Liver (tissue), 9 donors: ENCODE results near the gene ATG4A. TPM values are rescaled to one million over a fixed set of nuclear protein-coding genes. Genes with fewer than 3 reads are reported as not detected.

Source experiments
- DNase-seq: peaks from one replicate; pipeline ENCODE4 v3.0.0-alpha.2; 2017; ENCODE audit warnings: low spot score
- H3K27ac ChIP-seq, 2 donors: one replicate each; pipeline ENCODE4 v1.7.0; 2013; ENCODE audit warnings: inconsistent platforms in 2 of 2, low read length in 2 of 2, control low read depth in 1 of 2, low read depth in 1 of 2, mild to moderate bottlenecking in 1 of 2
- H3K27me3 ChIP-seq, 4 donors: one replicate each; pipeline versions ENCODE4 v1.6.1 to v1.7.0; 2013; ENCODE audit warnings: low read length in 3 of 4, inconsistent platforms in 1 of 4, mild to moderate bottlenecking in 1 of 4, moderate library complexity in 1 of 4; ENCODE audit not compliant: control insufficient read depth in 4 of 4, insufficient read depth in 4 of 4
- H3K36me3 ChIP-seq, 4 donors: one replicate each; pipeline versions ENCODE4 v1.6.1 to v1.7.0; 2013; ENCODE audit warnings: low read length in 3 of 4, mild to moderate bottlenecking in 3 of 4, low read depth in 1 of 4, moderate library complexity in 1 of 4; ENCODE audit not compliant: control insufficient read depth in 4 of 4, insufficient read depth in 3 of 4
- H3K4me1 ChIP-seq, 4 donors: one replicate each; pipeline versions ENCODE4 v1.6.1 to v1.7.0; 2013; ENCODE audit warnings: low read length in 3 of 4, mild to moderate bottlenecking in 3 of 4, moderate library complexity in 1 of 4; ENCODE audit not compliant: control insufficient read depth in 4 of 4, insufficient read depth in 4 of 4
- H3K4me3 ChIP-seq, 3 donors: one replicate each; pipeline versions ENCODE4 v1.6.1 to v1.7.0; 2013; ENCODE audit warnings: low read length in 3 of 3, control low read depth in 1 of 3, low read depth in 1 of 3, mild to moderate bottlenecking in 1 of 3
- H3K9ac ChIP-seq, 2 donors: one replicate each; pipeline ENCODE4 v1.7.0; 2013; ENCODE audit warnings: low read length in 2 of 2, mild to moderate bottlenecking in 2 of 2, moderate library complexity in 2 of 2, control low read depth in 1 of 2, low read depth in 1 of 2
- H3K9me3 ChIP-seq, 4 donors: one replicate each; pipeline versions ENCODE4 v1.6.1 to v1.7.0; 2013; ENCODE audit warnings: low read length in 3 of 4; ENCODE audit not compliant: control insufficient read depth in 4 of 4
- EGR1 ChIP-seq, 2 donors: IDR thresholded peaks; 2 replicates each; pipeline ENCODE4 v1.6.1; 2016 to 2018; ENCODE audit warnings: antibody characterized with exemption in 2 of 2, low read depth in 2 of 2
- FOXA2 ChIP-seq: IDR thresholded peaks from 2 replicates; pipeline ENCODE4 v1.6.1; 2016; ENCODE audit warnings: antibody characterized with exemption
- GABPA ChIP-seq, 2 donors: IDR thresholded peaks in 1 of 2; conservative IDR thresholded peaks in 1 of 2; 2 replicates each; pipeline ENCODE4 v1.6.1; 2016; ENCODE audit warnings: antibody characterized with exemption in 2 of 2, mild to moderate bottlenecking in 1 of 2, moderate library complexity in 1 of 2
- HNF4A ChIP-seq, 2 donors: conservative IDR thresholded peaks; 2 replicates each; pipeline ENCODE4 v1.6.1; 2016; ENCODE audit warnings: antibody characterized with exemption in 2 of 2, mild to moderate bottlenecking in 2 of 2
- HNF4G ChIP-seq: IDR thresholded peaks from 2 replicates; pipeline ENCODE4 v1.6.1; 2016; ENCODE audit warnings: antibody characterized with exemption
- JUND ChIP-seq, 2 donors: IDR thresholded peaks; 2 replicates each; pipeline ENCODE4 v1.6.1; 2016; ENCODE audit warnings: antibody characterized with exemption in 2 of 2
- NR2F2 ChIP-seq: IDR thresholded peaks from 2 replicates; pipeline ENCODE4 v1.6.1; 2016; ENCODE audit warnings: antibody characterized with exemption
- RAD21 ChIP-seq, 2 donors: IDR thresholded peaks; 2 replicates each; pipeline ENCODE4 v1.6.1; 2016; ENCODE audit warnings: antibody characterized with exemption in 2 of 2, mild to moderate bottlenecking in 2 of 2
- RXRA ChIP-seq, 2 donors: IDR thresholded peaks; 2 replicates each; pipeline ENCODE4 v1.6.1; 2017 to 2018; ENCODE audit warnings: antibody characterized with exemption in 2 of 2, mild to moderate bottlenecking in 1 of 2
- SP1 ChIP-seq: IDR thresholded peaks from 2 replicates; pipeline ENCODE4 v1.6.1; 2018; ENCODE audit warnings: antibody characterized with exemption, mild to moderate bottlenecking
- YY1 ChIP-seq: IDR thresholded peaks from 2 replicates; pipeline ENCODE4 v1.6.1; 2016; ENCODE audit warnings: antibody characterized with exemption, mild to moderate bottlenecking
- WGBS: extraction: QIAGEN DNeasy Blood & Tissue Kit; methylation state at CpG from one replicate; pipeline ENCODE4 v1.1.7; 2013; 5-methylcytosine and 5-hydroxymethylcytosine counted together
- polyA plus RNA-seq, 2 donors: library from polyadenylated mRNA; stranded (reverse) in 1 of 2; unstranded in 1 of 2; fragments of 200-250 nt in 1 of 2; fragments of >200 nt in 1 of 2; fragmentation: Nextera tagmentation in 1 of 2; extraction: Ambion mirVana in 1 of 2; gene quantifications; one replicate each; pipeline versions ENCODE4 v1.2.1 to v1.2.3, GENCODE V29; 2013 to 2015
- total RNA-seq, 2 donors: library from RNA; depleted of rRNA; stranded (reverse); fragments of >200 nt; gene quantifications; one replicate each; pipeline ENCODE4 v1.2.3, GENCODE V29; 2014
- TF ChIP-seq, protein P1 (sequence below): IDR thresholded peaks from 2 replicates; pipeline ENCODE4 v1.6.1; 2016; ENCODE audit warnings: antibody characterized with exemption
- TF ChIP-seq, protein P2 (sequence below): fragments of 150-350 bp; IDR thresholded peaks from 2 replicates; pipeline ENCODE4 v1.5.1; 2017; ENCODE audit warnings: improper control_type of control experiment, low read depth, low read length; ENCODE audit not compliant: missing input control
- TF ChIP-seq, protein P3 (sequence below): IDR thresholded peaks from 2 replicates; pipeline ENCODE4 v1.6.1; 2016; ENCODE audit warnings: antibody characterized with exemption
- TF ChIP-seq, protein P4 (sequence below): IDR thresholded peaks from 2 replicates; pipeline ENCODE4 v1.6.1; 2016; ENCODE audit warnings: antibody characterized with exemption, mild to moderate bottlenecking
- TF ChIP-seq, protein P5 (sequence below): IDR thresholded peaks from 2 replicates; pipeline ENCODE4 v1.6.1; 2016; ENCODE audit warnings: antibody characterized with exemption
- donor health status: healthy.
- donor health status: healthy.
- donor health status: healthy.
- donor health status: healthy.
- donor health status: healthy.

ATG4A gene
- total and polyA plus RNA-seq, 4 donors = 11.7 to 19.8 (median 16.6) TPM

DNA sequence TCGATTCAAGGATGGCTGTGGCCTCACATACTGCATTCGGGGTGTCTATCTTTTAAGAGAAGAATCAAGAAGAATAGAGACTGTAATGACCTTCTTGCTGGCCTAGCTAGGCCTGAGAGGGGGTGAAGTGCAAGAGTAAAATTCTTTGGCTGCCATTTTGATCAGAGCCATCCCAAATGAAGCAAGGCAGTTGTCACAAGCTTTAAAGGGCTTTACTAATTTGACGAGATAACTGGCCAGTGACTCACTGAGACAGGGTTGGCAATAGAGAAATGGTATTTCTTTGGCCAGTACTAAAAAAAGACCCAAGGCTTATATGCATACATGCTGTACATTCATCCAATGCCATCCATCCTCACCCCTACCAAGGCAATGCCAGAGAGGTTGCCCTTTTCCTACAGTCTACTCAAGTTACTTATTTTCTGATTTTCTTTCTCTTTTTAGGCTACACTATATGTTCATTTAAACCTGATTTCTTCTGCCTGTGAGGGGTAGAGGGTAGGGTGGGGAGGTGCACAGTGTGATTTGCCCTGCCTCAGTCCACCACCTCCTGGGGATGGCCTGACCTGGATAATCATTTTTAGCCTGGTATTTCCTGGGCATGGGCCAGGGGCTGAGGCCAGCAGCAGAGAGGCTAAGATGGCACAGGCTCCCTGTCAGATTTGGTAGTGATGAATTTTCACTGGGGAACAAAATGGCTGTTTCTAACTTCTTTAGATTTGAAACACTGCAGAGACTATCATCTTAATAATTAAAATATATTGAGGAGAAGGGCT is 32.2 kb downstream of the ATG4A start:
- Histone ChIP-seq H3K27me3 (no peaks in the 10 kb centered on the region), H3K27ac (no peak overlapping the region), H3K4me1 (no peaks in the 10 kb centered on the region), H3K9ac (no peak overlapping the region), H3K4me3 (no peak overlapping the region), H3K9me3 (no peaks in the 10 kb centered on the region), H3K36me3 (peaks cover 0 to 4% (median 2%) of the 10 kb centered on the region in 4 donors)
- TF ChIP-seq RAD21 (IDR thresholded peaks at IDR 0.05) (no peak), HNF4G (no peak), HNF4A (conservative IDR thresholded peaks at IDR 0.05) (no peak), NR2F2 (no peak), EGR1 (IDR thresholded peaks at IDR 0.05; ENCODE audit: low read depth in 2 of 2) (no peak), GABPA (IDR thresholded peaks at IDR 0.05 in 1 of 2, conservative IDR thresholded peaks at IDR 0.05 in 1 of 2) (no peak), RXRA (IDR thresholded peaks at IDR 0.05) (no peak), YY1 (no peak), SP1 (no peak)
- TF ChIP-seq, protein P1, sequence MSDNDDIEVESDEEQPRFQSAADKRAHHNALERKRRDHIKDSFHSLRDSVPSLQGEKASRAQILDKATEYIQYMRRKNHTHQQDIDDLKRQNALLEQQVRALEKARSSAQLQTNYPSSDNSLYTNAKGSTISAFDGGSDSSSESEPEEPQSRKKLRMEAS = no peak
- TF ChIP-seq, protein P2, sequence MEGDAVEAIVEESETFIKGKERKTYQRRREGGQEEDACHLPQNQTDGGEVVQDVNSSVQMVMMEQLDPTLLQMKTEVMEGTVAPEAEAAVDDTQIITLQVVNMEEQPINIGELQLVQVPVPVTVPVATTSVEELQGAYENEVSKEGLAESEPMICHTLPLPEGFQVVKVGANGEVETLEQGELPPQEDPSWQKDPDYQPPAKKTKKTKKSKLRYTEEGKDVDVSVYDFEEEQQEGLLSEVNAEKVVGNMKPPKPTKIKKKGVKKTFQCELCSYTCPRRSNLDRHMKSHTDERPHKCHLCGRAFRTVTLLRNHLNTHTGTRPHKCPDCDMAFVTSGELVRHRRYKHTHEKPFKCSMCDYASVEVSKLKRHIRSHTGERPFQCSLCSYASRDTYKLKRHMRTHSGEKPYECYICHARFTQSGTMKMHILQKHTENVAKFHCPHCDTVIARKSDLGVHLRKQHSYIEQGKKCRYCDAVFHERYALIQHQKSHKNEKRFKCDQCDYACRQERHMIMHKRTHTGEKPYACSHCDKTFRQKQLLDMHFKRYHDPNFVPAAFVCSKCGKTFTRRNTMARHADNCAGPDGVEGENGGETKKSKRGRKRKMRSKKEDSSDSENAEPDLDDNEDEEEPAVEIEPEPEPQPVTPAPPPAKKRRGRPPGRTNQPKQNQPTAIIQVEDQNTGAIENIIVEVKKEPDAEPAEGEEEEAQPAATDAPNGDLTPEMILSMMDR = no peak
- TF ChIP-seq, protein P3, sequence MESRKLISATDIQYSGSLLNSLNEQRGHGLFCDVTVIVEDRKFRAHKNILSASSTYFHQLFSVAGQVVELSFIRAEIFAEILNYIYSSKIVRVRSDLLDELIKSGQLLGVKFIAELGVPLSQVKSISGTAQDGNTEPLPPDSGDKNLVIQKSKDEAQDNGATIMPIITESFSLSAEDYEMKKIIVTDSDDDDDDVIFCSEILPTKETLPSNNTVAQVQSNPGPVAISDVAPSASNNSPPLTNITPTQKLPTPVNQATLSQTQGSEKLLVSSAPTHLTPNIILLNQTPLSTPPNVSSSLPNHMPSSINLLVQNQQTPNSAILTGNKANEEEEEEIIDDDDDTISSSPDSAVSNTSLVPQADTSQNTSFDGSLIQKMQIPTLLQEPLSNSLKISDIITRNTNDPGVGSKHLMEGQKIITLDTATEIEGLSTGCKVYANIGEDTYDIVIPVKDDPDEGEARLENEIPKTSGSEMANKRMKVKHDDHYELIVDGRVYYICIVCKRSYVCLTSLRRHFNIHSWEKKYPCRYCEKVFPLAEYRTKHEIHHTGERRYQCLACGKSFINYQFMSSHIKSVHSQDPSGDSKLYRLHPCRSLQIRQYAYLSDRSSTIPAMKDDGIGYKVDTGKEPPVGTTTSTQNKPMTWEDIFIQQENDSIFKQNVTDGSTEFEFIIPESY = no peak
- 96% methylated on average over 3 of the region's 3 CpGs for WGBS
- DNase-seq = no peak

DNA sequence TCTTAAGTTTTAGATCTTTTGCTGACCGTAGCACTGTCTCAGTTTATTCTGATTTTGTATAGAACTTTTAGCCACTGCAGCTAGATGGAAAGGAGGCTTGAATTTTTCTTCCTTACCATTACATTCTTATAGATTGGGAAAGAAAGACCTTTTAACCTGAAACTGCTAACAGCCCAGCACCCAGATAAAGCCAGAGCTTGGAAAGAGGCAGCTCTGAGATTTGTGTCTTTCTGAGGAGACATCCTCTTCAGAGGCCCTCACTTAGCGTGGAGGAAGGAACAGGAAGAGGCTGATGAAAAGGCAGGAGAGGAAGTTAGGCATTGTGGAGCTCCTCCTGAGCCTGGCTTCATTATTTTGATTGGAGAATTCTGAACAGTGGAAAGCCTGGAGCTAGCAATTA is 35.1 kb downstream of the ATG4A start:
- Histone ChIP-seq H3K4me1 (no peaks in the 10 kb centered on the region), H3K9ac (no peak overlapping the region), H3K27me3 (no peaks in the 10 kb centered on the region), H3K36me3 (peaks cover 0 to 4% (median 2%) of the 10 kb centered on the region in 4 donors), H3K9me3 (no peaks in the 10 kb centered on the region), H3K4me3 (no peak overlapping the region), H3K27ac (no peak overlapping the region)
- TF ChIP-seq, protein P2 = no peak
- TF ChIP-seq, protein P4, sequence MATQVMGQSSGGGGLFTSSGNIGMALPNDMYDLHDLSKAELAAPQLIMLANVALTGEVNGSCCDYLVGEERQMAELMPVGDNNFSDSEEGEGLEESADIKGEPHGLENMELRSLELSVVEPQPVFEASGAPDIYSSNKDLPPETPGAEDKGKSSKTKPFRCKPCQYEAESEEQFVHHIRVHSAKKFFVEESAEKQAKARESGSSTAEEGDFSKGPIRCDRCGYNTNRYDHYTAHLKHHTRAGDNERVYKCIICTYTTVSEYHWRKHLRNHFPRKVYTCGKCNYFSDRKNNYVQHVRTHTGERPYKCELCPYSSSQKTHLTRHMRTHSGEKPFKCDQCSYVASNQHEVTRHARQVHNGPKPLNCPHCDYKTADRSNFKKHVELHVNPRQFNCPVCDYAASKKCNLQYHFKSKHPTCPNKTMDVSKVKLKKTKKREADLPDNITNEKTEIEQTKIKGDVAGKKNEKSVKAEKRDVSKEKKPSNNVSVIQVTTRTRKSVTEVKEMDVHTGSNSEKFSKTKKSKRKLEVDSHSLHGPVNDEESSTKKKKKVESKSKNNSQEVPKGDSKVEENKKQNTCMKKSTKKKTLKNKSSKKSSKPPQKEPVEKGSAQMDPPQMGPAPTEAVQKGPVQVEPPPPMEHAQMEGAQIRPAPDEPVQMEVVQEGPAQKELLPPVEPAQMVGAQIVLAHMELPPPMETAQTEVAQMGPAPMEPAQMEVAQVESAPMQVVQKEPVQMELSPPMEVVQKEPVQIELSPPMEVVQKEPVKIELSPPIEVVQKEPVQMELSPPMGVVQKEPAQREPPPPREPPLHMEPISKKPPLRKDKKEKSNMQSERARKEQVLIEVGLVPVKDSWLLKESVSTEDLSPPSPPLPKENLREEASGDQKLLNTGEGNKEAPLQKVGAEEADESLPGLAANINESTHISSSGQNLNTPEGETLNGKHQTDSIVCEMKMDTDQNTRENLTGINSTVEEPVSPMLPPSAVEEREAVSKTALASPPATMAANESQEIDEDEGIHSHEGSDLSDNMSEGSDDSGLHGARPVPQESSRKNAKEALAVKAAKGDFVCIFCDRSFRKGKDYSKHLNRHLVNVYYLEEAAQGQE = no peak
- TF ChIP-seq, protein P1 = no peak
- TF ChIP-seq HNF4A (conservative IDR thresholded peaks at IDR 0.05) (no peak), HNF4G (no peak), FOXA2 (no peak), RXRA (IDR thresholded peaks at IDR 0.05) (no peak), JUND (IDR thresholded peaks at IDR 0.05) (no peak), NR2F2 (no peak), RAD21 (IDR thresholded peaks at IDR 0.05) (no peak), GABPA (IDR thresholded peaks at IDR 0.05 in 1 of 2, conservative IDR thresholded peaks at IDR 0.05 in 1 of 2) (no peak)
- TF ChIP-seq, protein P3 = no peak
- TF ChIP-seq, protein P5, sequence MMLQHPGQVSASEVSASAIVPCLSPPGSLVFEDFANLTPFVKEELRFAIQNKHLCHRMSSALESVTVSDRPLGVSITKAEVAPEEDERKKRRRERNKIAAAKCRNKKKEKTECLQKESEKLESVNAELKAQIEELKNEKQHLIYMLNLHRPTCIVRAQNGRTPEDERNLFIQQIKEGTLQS = no peak
- no peak for DNase-seq
- WGBS = 79% methylated on average over 2 of the region's 2 CpGs
